ENCODE measurements around the gene PRR11. TPM values are rescaled to one million over a fixed set of nuclear protein-coding genes. Genes with fewer than 3 reads are reported as not detected.
A peak's percentile ranks its signal among the peaks of the same experiment; 100 is the strongest.
"Not testable (repeated sequence)": the region's sequence is repeated elsewhere in the genome, so short reads cannot be mapped to it uniquely, and the experiment has no call there.

PRR11 gene
- total RNA-seq, 2 donors from 2014 or later: 0.57 to 0.60 TPM

DNA sequence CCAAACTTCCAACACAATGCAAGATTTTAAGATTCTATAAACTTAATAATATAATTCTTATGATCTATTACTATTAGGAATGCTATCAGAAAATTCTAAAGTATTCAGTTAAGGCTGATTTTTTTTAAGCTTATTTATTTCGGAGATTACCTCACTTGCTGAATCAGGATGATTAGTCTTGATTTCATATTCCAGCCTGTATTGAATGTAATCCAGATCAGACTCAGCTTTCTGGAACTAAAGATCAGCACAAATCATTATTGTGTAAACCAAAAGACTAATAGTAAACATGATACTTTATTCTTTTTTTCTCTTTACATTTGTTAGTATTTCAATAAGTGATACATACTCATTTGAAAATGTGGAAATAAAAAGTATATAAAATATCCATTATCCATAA is 24.4 kb upstream of the PRR11 start:
- Mint-ChIP-seq H3K27me3 (no peaks in the 10 kb centered on the region), H3K4me1 (peaks cover 7% of the 10 kb centered on the region), H3K4me3 (no peak overlapping the region), H3K27ac (no peak overlapping the region), H3K36me3 (ENCODE audit: low read depth) (peaks cover 2% of the 10 kb centered on the region)
- H3K9me3 ChIP-seq (ENCODE audit: control insufficient read depth, low read length, poor library complexity, severe bottlenecking): no peaks in the 10 kb centered on the region
- no peak for DNase-seq
- no peak for ATAC-seq

DNA sequence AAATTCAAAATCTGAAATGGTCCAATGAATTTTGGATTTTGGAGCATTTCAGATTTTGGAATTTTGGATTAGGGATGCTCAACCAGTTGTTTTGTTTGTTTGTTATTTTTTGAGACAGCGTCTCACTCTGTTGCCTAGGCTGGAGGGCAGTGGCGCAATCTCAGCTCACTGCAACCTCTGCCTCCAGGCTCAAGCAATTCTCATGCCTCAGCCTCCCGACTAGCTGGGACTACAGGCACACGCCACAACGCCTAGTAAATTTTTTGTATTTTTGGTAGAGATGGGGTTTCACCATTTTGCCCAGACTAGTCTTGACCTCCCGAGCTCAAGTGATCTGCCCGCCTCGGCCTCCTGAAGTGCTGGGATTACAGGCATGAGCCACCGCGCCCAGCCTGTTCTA is 17.2 kb upstream of the PRR11 start:
- H3K9me3 ChIP-seq (ENCODE audit: control insufficient read depth, low read length, poor library complexity, severe bottlenecking); H3K36me3 Mint-ChIP-seq (ENCODE audit: low read depth); H3K4me3 Mint-ChIP-seq; DNase-seq; H3K27me3 Mint-ChIP-seq; ATAC-seq; H3K4me1 Mint-ChIP-seq; H3K27ac Mint-ChIP-seq: not testable (repeated sequence)

DNA sequence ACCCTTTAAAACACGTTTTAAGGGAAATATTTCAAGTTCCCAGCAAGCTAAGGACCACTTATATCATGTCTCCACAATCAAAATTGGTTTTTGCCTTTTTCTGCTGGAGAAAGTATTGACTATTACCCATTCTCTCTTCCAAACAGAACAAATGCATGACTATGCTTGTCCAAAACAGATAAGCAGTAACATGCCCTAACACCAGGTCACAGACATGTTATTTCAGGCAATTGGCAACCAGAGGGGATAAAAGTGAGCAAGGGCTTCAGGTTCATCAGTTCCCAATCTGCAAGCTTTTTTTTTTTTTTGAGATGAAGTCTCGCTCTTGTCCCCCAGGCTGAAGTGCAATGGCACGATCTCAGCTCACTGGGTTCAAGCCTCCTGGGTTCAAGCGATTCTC is 15.6 kb upstream of the PRR11 start:
- Mint-ChIP-seq H3K27me3 (no peaks in the 10 kb centered on the region), H3K27ac (no peak overlapping the region), H3K4me3 (no peak overlapping the region), H3K36me3 (ENCODE audit: low read depth) (no peaks in the 10 kb centered on the region), H3K4me1 (peaks cover 2% of the 10 kb centered on the region)
- no peaks in the 10 kb centered on the region for H3K9me3 ChIP-seq (ENCODE audit: control insufficient read depth, low read length, poor library complexity, severe bottlenecking)
- DNase-seq (no peak), ATAC-seq (no peak)

DNA sequence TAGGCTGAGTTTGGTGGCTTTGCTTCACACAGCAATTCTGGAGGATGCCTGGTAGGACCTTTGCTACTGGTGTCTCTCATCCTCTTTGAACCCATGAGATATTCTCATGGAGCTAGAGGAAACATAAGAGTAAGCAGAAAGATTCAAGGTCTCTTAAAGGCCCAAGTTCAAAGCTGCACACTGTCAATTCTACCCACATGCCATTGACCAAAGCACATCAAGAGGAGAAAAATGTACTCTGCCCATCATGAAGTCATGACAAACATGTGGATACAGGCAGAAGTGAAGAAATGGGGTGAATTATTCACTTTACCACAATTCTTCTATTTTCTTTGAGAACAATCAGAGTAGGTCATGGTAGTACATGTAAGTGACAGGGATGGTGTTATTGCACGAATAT is 13.7 kb upstream of the PRR11 start:
- peaks cover 2% of the 10 kb centered on the region for H3K4me1 Mint-ChIP-seq
- DNase-seq (no peak), ATAC-seq (no peak)
- H3K27me3 Mint-ChIP-seq: no peaks in the 10 kb centered on the region
- H3K9me3 ChIP-seq (ENCODE audit: control insufficient read depth, low read length, poor library complexity, severe bottlenecking): no peaks in the 10 kb centered on the region
- H3K27ac Mint-ChIP-seq: no peak overlapping the region
- H3K36me3 Mint-ChIP-seq (ENCODE audit: low read depth): no peaks in the 10 kb centered on the region
- H3K4me3 Mint-ChIP-seq: no peak overlapping the region

DNA sequence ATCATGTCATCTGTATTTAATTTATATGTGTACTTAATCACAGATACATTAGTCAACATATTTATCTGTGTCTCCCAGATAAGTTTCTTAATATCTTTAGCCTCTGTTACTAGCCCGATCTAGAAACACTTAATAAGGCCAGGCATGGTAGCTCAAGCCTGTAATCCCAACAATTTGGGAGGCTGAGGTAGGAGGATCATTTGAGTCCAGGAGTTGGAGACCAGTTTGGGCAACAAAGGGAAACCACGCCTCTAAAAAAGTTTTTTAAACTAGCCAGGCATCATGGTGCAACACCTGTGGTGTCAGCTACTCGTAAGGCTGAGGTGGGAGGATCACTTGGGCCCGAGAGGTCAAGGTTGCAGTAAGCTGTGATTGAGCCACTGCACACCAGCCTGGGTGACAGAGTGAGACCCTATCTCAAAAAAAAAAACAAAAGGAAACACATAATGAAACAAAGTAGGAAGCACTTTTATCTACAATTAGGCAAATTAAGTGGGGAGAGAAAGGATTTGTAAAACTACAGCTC is 9.9 kb upstream of the PRR11 start:
- H3K4me1 Mint-ChIP-seq: peaks cover 6% of the 10 kb centered on the region
- no peaks in the 10 kb centered on the region for H3K36me3 Mint-ChIP-seq (ENCODE audit: low read depth)
- DNase-seq (no peak), ATAC-seq (no peak)
- H3K9me3 ChIP-seq (ENCODE audit: control insufficient read depth, low read length, poor library complexity, severe bottlenecking): no peaks in the 10 kb centered on the region
- no peaks in the 10 kb centered on the region for H3K27me3 Mint-ChIP-seq
- no peak overlapping the region for H3K4me3 Mint-ChIP-seq
- H3K27ac Mint-ChIP-seq: no peak overlapping the region

DNA sequence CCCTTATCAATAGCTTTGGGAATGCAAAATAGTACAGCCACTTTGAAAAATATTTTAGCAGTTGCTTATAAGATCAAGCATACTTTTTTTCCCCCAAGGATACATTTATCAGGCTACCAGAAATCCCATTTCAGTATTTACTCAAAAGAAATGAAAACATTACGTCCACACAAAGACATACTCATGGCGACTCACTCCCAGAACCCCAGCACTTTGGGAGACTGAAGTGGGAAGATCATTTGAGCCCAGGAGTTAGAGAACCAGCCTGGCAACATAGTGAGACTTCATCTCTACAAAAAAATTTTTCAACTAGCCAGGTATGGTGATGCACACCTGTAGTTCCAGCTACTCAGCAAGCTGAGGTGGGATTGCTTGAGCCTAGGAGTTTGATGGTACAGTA is 6.5 kb upstream of the PRR11 start:
- no peaks in the 10 kb centered on the region for H3K9me3 ChIP-seq (ENCODE audit: control insufficient read depth, low read length, poor library complexity, severe bottlenecking)
- Mint-ChIP-seq H3K36me3 (ENCODE audit: low read depth) (no peaks in the 10 kb centered on the region), H3K4me3 (no peak overlapping the region), H3K27me3 (no peaks in the 10 kb centered on the region), H3K4me1 (peaks cover 22% of the 10 kb centered on the region), H3K27ac (peak overlapping the region; percentile 4)
- DNase-seq (no peak), ATAC-seq (no peak)

DNA sequence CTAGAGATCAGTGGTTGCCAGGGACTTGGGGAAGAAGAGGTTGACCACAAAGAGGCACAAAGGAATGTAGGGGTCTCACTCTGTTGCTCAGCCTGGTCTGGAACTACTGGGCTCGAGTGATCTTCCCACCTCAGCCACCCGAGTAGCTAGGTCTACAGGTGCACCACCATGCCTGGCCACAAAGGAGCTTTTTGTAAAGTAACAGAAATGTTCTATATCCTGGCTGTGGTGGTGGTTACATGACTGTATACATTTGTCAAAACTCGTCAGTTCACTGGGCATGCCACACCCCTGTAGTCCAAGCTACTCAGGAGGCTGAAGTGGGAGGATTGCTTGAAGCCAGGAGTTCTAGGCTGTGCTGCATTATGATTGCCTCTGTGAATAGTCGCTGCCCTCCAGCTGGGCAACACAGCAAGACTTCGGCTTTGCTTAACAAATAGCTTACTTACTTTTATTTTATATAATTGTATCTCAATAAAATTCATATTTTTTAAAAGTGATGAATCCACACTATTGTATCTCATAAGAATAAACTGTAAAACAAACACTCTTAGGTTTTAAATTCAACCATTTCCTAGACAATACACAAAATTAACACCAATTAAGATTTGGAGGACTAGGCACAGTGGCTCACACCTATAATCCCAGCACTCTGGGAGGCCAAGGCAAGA is 5.6 kb upstream of the PRR11 start:
- Mint-ChIP-seq H3K36me3 (ENCODE audit: low read depth) (no peaks in the 10 kb centered on the region), H3K27ac (peak overlapping the region; percentile 4), H3K27me3 (no peaks in the 10 kb centered on the region), H3K4me3 (no peak overlapping the region), H3K4me1 (peaks cover 22% of the 10 kb centered on the region)
- H3K9me3 ChIP-seq (ENCODE audit: control insufficient read depth, low read length, poor library complexity, severe bottlenecking): no peaks in the 10 kb centered on the region
- no peak for DNase-seq
- ATAC-seq: peak; percentile 10

DNA sequence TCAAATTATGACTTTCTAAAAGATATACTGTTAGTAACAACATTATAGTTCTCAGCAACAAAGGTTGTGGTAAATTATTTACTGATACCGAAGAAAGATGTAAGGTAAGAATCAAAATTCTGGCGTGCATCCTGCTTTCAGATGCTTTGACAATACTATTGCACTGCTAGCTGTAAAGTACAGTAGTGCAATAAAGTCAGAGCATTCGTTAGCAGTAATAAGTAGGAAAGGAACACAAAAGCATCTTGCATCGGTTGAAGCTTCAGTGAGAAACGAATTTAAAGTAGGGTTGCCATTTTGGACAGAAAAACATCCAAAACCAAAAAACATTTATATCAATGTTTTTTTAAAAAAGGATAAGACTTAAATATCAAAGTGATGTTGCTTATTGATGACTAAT is 4.5 kb upstream of the PRR11 start:
- DNase-seq (no peak), ATAC-seq (no peak)
- peaks cover 22% of the 10 kb centered on the region for H3K4me1 Mint-ChIP-seq
- H3K9me3 ChIP-seq (ENCODE audit: control insufficient read depth, low read length, poor library complexity, severe bottlenecking): no peaks in the 10 kb centered on the region
- H3K27me3 Mint-ChIP-seq: no peaks in the 10 kb centered on the region
- H3K36me3 Mint-ChIP-seq (ENCODE audit: low read depth): no peaks in the 10 kb centered on the region
- H3K27ac Mint-ChIP-seq: peak overlapping the region; percentile 72
- no peak overlapping the region for H3K4me3 Mint-ChIP-seq

DNA sequence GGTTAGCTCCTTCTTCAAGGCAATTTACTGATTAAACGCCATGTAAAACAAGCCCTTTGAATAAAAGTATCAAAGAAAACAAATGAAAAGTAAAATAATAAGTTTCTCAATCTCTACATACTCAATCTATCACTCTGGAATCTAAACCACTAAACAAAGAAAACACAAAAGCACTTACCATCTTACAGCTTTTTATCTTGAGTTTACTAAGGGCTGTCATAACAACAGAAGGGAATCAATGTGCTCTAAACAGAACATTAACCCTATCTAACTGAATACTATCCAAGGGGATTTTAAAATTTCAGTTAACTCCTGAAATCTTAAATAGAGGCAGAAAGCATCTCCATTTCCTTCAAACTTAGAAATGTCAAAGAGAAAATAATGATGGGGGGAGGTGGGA is 4.0 kb upstream of the PRR11 start:
- no peaks in the 10 kb centered on the region for H3K9me3 ChIP-seq (ENCODE audit: control insufficient read depth, low read length, poor library complexity, severe bottlenecking)
- H3K27ac Mint-ChIP-seq: peak overlapping the region; percentile 72
- no peaks in the 10 kb centered on the region for H3K27me3 Mint-ChIP-seq
- no peak for ATAC-seq
- peaks cover 22% of the 10 kb centered on the region for H3K4me1 Mint-ChIP-seq
- H3K36me3 Mint-ChIP-seq (ENCODE audit: low read depth): no peaks in the 10 kb centered on the region
- no peak overlapping the region for H3K4me3 Mint-ChIP-seq
- no peak for DNase-seq

DNA sequence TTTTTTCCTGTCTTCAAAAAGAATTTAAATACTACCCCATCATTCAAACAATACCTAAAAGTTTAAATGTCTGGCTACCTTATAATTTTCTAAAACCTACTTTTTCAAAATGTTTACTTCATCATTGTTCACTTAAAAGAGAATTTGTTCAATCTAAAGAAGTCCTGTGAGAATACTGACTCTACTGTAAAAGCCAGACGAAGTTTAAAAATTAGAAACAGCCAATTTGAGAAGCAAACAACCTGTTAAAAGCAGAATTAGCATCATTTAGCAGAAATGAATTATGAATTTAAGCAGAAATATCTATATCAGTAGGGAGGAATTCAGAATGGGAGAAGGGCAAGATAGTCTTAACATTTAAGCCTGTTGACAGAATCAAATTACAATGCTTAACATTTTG is 2.6 kb upstream of the PRR11 start:
- H3K4me3 Mint-ChIP-seq: no peak overlapping the region

DNA sequence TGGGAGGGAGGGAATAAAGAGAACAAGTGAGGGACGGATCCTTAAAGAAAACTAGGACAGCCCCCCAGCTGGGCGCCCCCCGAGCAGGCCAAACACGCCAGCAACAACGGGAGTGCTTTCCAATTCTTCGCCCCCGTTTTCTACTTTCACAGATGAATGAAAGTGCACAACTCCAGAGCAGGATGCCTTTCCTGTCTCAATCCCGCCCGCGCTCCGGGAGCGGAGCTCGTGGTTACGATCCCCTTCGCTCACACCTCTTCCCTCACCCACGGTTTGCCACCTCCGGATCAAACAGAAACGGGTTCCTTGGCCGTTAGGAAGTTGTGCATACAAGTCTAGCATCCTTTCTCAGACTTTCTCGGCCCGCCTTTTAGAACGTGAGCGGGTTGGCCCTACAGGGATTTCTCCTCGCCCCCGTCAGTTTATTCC is 1.2 kb upstream of the PRR11 start:
- peaks cover 27% of the 10 kb centered on the region for H3K4me1 Mint-ChIP-seq
- no peak overlapping the region for H3K4me3 Mint-ChIP-seq
- H3K36me3 Mint-ChIP-seq (ENCODE audit: low read depth): no peaks in the 10 kb centered on the region
- DNase-seq: peak in 2 of 3 donors; percentile 16 to 21
- no peaks in the 10 kb centered on the region for H3K9me3 ChIP-seq (ENCODE audit: control insufficient read depth, low read length, poor library complexity, severe bottlenecking)
- ATAC-seq: no peak
- H3K27me3 Mint-ChIP-seq: no peaks in the 10 kb centered on the region
- no peak overlapping the region for H3K27ac Mint-ChIP-seq

More for the DNA sequence above, 2.6 kb upstream of the PRR11 start:
- no peak overlapping the region for H3K27ac Mint-ChIP-seq
- peaks cover 24% of the 10 kb centered on the region for H3K4me1 Mint-ChIP-seq
- H3K36me3 Mint-ChIP-seq (ENCODE audit: low read depth): no peaks in the 10 kb centered on the region
- DNase-seq: no peak
- H3K9me3 ChIP-seq (ENCODE audit: control insufficient read depth, low read length, poor library complexity, severe bottlenecking): no peaks in the 10 kb centered on the region
- ATAC-seq: no peak
- H3K27me3 Mint-ChIP-seq: no peaks in the 10 kb centered on the region

DNA sequence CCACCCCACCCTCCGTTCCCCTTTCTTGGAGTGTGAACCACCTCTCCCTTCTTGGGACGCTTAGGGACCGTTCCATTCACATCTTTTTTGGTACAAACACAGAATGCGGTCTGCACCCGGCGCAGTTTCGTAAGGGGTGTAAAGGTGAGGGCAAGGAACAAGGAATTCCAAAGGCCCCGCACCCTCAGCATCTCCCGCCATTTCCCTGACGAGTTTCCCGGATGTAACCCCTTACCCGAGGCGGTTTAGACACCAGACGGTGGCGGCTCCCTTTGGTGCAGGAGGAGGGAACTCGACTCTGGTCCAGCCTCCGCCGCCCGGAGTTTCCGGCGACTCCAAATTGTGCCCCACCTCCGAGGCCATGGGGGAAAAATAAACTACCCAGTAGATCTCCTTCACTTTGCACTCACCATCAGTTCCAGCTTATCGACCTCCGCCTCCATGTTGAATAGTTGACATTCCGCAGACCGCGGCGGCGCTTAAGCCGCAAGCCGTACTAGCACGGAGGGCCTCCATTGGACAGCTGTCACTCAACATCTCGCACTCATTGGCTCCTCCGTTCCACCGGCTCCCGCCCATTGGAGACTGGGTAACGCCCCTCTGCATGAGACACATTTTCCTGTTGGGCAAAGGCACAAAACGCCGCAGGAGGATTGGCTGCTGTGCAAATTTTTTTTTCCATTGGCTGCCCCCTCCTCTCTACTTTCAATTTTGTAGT is 666 bp upstream of the PRR11 start, which contains the start of gene SKA2:
SKA2 (minus strand) TSS at position 466 of the 718 bp plus-strand sequence; CDS start at position 443, 23 bp downstream.
- Mint-ChIP-seq H3K4me1 (peaks cover 27% of the 10 kb centered on the region), H3K4me3 (no peak within 1 kb of the TSS), H3K27ac (no peak within 1 kb of the TSS), H3K27me3 (no peaks in the 10 kb centered on the region), H3K36me3 (ENCODE audit: low read depth) (no peaks in the 10 kb centered on the region)
- no peaks in the 10 kb centered on the region for H3K9me3 ChIP-seq (ENCODE audit: control insufficient read depth, low read length, poor library complexity, severe bottlenecking)
- ATAC-seq (peak; percentile 85), DNase-seq (peak; percentile 83 to 96 (median 91))

DNA sequence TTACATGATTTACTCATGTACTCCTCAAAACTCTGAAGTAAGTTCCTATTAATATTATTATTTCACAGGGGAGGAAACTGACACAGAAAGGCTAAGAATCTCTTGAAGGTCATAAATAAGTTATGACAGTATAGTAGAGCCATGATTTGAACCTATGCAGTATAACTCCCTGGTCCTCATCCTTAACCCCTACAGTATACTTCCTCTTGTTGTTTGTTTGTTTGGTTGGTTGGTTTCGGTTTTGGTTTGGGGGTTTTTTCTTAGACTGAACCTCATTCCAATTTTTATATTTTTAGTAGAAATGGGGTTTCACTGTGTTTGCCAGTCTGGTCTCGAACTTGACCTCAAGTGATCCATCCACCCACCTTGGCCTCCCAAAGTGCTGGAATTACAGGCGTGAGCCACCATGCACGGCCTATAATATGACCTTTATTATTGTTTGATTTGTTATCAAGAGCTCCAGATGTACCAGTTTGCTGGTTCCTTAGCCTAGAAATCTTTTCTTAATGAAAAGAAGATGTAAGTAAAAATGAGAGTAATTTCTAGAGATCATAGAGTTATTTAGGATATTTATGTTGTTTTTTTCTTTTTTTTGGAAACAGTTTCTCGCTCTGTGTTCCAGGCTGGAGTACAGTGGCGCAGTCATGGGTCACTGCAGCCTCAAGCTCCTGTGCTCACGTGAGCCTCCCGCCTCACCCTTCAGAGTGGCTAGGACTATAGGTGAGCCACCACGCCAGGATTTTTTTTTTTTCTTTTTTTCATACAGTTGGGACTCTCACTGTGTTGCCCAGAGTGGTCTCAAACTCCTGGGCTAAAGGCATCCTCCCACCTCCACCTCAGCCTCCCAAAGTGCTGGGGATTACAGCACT is 4.8 kb downstream of the PRR11 start:
- Mint-ChIP-seq H3K4me1 (peaks cover 10% of the 10 kb centered on the region), H3K27me3 (no peaks in the 10 kb centered on the region)
- no peak for DNase-seq

More for the DNA sequence above, 4.8 kb downstream of the PRR11 start:
- H3K4me3 Mint-ChIP-seq: peak overlapping the region; percentile 39
- peak overlapping the region; percentile 85 for H3K27ac Mint-ChIP-seq
- ATAC-seq: no peak
- H3K36me3 Mint-ChIP-seq (ENCODE audit: low read depth): no peaks in the 10 kb centered on the region
- no peaks in the 10 kb centered on the region for H3K9me3 ChIP-seq (ENCODE audit: control insufficient read depth, low read length, poor library complexity, severe bottlenecking)
